NOMO-1 treated with DMSO at 0.1 percent for 48 hours (cell line): Measurements from ENCODE around the gene ATP8B1.
"Not testable (repeated sequence)": the region's sequence is repeated elsewhere in the genome, so short reads cannot be mapped to it uniquely, and the experiment has no call there.

Experiments used
- DNase-seq: peaks from one replicate; lab custom pipeline; 2025; ENCODE audit not compliant: unreplicated experiment; lab: John Stamatoyannopoulos, UW

The ATP8B1 gene

DNA sequence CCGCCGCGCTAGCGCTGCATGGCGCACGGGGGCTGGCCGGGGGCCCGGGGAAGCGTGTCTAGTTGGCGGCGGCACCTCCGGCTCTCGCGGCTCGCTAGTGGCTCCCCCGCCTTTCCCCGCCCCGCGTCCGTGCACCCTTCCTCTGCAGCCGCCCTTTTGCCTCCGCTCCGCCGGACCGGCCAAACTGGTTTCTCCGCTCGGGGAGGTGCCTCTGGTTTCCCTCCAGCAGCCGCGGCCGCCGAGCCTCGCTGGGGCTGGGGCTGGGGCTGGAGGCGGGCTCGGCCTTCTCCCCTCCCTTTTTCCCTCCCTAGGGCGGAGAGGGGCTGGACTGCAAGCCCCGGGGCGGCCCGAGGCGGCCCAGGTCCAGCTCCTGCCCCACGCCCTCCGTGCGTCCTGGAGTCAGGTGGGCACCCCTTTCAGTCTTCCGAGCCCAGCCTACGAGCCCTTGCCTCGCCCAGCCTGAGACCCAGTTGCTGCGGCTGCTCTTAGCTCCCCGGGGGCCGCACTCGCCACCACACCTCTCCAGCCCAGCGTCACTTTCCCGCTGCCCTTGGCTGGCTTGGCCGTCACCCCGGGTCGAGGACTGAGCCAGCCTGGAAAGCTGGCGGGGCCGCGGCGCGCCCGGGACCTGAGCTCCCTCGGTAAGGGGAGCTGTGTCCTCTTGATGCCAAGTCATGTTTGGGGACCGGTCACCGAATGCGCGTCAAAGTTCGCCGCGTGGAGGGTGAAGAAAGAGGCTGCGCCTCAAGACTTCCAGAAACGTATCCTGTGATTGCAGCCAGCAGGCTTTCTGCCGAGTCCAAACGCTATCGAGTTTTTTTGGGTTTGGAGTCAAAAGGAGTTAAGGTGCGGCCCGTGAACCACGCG is at the start of gene ATP8B1:
Gene ATP8B1, minus strand, starts transcription at position 213 of the 867 bp plus-strand sequence. CDS start 71,508 bp downstream, outside the sequence.
- no peak for DNase-seq

DNA sequence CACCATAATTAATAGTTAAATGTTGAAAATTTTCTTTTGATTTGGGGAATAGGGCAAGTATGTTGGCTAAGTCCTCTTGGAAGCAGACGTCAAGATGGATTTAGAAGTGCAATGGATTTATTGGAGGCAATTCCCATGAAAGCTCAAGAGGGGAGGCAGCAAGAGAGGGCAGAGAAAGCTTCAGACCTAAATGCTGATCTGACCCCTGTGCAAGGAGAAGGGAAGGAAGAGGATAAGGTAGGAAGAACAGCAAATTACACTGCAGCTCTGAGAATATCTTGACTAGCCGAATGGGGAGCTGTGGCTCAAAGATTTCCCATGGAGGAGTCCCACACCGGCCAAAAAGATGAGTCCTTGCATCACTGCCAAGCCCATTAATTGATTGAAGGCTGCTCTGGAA is 46.9 kb upstream of the ATP8B1 start:
- DNase-seq: no peak

DNA sequence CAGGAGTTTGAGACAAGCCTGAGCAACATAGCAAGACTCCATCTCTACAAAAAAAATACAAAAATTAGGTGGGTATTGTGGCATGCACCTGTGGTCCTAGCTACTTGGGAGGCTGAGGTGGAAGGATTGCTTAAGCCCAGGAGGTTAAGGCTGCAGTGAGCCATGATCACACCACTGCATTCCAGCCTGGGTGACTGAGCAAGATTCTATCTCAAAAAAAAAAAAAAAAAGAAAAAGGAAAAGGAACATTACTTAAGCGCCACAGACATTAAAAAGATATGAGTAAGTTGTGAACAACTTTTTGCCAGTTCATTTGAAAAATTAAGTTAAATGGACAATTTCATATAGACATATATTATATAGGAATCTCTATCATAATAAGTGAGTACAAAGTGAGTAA is 45.3 kb upstream of the ATP8B1 start:
- DNase-seq: not testable (repeated sequence)

DNA sequence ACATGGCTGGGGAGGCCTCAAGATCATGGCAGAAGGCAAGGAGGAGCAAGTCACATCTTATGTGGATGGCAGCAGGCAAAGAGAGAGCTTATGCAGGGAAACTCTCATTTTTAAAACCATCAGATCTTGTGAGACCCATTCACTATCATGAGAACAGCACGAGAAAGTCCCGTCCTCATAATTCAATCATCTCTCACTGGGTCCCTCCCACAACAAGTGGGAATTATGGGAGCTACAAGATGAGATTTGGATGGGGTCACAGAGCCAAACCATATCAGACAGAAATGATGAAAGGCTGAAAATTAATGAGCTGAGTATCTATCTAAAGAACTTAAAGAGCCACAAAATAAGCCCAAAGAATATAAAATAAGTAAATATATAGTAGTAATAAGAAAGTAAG is 44.3 kb upstream of the ATP8B1 start:
- DNase-seq: not testable (repeated sequence)

DNA sequence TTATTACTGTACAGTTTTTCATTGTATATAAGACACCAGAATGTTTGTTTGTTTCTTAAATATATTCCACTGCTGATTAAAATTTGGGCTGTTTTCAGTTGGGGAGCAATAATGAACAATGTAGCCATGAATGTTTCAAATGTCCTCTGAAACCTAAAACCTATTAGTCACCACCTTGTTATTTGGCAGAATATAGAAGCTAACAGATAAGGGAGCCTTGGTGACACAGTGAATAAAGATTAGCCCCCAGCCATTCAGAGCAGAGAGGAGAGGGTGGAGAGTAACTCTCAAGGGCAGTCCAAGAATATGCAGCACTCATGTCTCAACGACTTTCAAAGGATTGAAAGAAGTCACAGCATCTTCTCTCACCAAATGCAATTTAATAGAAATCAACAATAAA is 43.1 kb upstream of the ATP8B1 start:
- no peak for DNase-seq

DNA sequence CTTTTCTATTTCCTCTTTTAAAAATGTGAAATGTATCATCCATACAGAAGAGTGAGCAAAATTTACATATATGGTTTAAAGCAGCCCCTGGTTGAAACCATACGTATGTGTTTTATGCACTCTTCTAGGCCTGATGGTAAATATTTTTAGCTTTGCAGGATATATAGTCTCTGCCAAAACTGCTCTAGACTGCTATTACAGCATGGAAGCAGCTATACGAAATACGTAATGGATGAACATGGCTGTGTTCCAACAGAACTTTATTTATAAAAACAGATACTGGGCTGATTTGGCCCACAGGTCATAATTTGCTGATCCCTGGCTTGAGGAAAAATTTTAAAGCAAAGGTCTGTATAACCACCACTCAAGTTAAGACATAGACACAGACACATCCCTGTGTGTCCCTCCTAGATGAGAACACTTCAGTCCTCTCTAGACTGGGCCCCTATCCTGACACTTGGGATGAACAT is 42.5 kb upstream of the ATP8B1 start:
- DNase-seq: no peak

DNA sequence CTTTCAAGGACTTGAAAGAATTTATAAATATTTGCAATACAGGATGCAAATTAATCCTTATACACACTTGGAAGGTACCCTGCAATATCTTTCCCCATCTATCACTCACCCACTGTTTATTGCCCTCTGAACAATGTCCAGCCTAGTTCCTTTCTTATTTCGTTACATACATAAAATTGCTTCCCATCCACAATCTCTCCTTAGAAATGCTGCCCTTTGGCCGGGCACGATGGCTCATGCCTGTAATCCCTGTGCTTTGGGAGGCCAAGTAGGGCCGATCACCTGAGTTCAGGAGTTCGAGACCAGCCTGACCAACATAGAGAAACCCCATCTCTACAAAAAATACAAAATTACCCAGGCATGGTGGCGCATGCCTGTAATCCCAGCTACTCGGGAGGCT is 41.2 kb upstream of the ATP8B1 start:
- DNase-seq: no peak

DNA sequence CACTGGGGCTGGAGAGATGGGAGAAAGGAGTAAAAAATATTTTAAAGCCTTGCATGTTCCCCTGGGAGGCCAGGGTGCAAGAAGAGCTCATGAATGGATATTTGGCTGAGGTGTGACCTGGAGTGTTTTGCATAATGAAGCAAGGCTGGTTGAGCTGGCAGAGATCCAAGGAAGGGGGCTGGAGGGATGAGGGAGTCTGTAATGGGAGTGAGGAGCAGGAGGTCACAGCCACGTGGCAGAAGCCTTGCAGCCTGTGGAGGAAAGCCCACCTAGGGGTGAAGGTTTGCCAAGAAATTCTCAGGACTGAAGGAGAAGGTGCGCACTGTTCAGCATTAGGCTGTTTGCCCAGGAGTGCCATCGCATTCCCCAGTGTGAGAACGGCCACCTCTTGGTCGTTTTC is 40.3 kb upstream of the ATP8B1 start:
- no peak for DNase-seq

DNA sequence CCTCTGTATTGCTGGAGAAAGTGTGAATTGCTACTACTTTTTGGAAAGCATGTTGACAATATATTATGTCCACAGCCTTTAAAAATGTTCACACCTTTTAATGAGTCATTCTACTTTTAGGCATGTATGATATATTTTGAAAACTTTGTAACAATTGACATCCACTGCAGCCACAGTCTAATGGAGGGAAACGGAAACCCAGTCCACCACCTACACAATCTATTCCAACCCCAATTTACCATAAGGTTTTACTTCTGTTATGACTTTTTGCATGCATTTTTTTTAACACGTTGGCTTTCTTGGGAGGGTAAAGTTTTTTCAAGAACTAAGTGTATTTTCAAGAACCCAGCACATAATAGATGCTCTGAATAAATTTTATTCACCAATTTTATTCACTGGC is 38.5 kb upstream of the ATP8B1 start:
- no peak for DNase-seq

DNA sequence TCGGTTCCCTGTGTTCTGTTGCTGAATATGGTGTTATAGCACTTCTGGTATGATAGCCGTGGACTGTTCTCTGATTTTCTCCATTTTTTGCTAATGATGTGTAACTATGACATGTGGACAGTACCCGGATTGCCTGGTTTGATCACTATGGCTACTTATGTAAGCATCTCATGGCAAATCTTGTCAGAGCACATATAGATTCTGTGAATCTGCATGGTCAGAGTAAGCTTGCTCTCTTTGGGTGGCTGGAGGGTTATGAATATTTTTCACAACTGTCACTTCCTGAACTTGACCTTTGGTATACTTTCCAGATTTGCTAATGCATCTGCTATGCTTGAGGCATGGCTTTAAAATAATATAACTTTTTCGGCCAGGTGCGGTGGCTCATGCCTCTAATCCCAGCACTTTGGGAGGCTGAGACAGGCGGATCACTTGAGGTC is 36.8 kb upstream of the ATP8B1 start:
- DNase-seq: no peak

DNA sequence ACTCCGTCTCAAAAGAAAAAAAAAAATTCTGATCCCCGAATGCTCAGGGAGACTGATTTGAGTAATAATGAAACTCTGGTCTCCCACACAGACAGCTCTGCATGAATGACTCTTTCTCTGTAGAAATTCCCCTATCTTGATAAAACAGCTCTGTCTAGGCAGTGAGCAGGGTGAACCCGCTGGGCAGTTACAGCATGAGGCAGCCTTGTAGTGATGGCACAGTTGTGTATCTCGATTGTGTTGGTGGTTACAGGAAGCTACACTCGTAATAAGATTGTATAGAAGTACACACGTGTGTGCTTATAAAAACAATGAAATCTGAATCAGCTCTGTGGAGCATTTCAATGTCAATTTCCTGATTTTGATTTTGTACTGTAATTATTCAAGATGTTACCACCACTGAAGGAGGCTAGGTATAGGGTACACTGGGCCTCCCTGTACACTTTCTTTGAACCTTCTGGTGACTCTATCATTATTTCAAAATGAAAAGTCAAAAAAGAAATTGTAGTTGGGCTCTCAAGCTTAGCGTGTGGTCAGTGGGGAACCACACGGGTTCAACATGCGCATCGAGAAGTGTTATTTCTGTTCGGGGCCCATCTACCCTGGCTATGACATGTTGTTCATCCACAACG is 34.9 kb upstream of the ATP8B1 start:
- DNase-seq: no peak

DNA sequence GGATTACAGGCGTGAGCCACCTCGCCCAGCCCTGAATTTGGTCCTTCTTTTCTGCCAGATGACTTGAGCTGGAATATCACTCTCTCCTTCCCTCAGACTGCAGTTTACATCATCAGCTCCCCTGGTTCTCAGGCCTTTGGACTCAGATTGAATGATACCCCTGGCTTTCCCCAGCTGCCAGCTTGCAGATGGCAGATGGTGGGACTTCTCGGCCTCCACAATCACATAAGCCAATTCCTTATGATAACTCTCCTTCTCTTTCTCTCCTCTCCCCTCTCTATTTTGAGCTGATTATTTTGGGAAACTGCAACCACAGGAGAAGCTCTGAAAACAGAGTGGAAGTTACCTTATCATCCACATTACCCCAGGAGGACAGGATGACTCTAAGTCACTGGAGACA is 33.4 kb upstream of the ATP8B1 start:
- no peak for DNase-seq

DNA sequence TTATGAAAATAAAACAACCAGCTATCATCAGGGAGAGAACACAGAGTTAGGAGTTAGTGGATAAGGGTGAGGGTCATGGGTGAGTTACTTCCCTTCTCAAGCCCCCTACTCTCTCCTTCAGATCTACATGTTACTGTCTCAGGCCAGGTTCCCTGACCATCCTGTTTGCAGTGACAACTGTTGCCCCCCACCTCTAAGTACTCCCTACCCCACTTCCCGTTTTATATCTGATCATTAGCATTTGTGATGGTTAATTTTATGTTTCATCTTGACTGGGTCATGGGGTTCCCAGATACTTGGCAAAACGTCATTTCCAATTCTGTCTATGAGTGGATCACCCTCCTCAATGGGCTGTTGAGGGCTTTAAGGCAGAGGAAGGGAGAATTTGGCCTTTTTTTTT is 32.8 kb upstream of the ATP8B1 start:
- DNase-seq: no peak

DNA sequence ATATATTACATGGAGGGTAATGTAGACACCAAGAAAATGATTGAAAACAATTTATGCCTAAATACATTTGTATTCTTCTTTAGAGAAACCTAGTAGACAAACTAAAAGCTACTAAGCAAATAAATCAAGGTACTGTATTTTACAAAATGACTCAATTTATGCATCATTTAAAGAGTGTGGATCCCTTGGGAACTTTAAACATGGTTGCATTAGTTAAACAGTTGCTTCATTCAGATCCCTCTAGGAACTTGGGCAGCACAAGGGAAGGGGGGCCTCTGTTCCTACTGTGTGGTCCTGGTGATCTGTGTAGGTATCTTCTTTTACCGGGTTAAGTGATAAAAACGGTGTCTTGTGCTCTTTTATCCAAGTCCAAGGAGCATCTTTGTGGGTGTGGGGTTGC is 31.5 kb upstream of the ATP8B1 start:
- no peak for DNase-seq

DNA sequence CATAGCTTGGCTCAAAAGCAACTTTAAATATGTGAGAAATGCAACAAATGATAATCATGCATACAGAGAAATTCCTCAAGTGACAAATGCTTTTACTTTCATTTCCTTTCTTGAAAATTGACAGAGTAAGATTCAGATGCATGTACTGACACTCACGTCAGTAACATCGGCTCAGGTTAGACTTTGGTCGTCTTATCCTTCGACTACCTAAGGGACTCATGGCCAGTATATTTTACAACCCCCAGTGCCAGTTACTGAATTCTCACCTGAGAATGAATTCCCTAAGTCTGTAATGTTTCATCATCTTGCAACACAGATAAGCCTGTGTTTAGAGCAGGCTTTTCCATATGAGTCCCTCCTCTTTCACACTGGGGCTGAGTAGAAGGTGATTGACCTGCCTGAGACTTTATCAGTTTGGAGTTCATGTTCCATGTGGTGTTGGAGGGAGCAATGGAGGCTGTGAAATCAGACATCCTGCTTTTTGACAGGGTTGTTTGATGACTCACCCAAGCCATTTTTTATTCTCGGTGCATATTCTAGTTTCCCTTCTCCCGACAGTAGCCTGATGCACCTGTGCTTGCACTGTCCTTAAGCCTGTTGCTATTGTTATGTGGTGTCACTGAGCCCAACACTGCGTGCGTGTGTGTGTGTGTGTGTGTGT is 30.5 kb upstream of the ATP8B1 start:
- DNase-seq: peak; percentile 28

DNA sequence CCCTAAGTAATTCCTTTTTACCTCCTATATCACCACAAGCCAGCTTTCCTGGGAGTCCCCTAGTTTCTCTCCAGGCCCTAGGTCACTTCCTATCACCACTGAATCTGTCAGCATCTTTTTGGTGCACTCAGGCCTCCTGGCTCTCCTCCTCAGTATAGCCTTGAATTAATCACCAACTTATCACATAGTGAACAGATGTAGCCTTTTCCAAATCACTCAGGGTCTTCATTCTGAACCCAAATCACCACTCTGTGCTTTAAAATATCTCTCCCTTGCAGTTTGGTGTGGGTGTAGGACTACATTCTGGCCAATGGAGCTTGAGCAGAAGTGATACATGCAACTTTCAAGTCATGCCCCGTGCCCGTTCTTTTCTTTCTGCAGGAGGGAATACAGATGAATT is 29.6 kb upstream of the ATP8B1 start:
- DNase-seq: no peak

DNA sequence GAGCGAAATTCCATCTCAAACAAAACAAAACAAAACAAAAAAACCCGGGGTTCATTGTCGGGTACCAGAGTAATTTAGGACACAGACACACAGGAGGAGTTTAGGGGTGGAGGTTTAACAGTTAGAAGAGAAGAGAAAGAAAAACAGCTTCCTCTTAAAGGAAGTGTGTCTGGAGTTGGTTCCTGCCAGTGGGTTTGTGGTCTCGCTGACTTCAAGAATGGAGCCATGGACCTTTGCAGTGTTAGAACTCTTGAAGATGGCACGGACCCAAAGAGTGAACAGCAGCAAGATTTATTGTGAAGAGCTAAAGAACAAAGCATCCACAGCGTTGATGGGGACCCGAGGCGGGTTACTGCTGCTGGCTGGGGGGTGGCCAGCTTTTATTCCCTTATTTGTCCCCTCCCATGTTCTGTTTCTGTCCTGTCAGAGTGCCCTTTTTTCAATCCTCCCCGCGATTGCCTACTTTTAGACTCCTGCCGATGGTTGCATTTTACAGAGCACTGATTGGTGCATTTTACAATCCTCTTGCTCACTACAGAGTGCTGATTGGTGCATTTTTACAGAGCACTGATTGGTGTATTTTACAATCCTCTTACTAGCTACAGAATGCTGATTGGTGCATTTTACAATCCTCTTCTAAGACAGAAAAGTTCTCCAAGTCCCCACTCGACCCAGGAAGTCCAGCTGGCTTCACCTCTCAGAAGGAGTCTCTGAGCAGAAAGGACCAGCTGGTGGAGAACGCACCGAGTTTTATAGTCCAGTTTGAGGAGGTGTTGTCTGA is 28.7 kb upstream of the ATP8B1 start:
- peak; percentile 6 for DNase-seq

DNA sequence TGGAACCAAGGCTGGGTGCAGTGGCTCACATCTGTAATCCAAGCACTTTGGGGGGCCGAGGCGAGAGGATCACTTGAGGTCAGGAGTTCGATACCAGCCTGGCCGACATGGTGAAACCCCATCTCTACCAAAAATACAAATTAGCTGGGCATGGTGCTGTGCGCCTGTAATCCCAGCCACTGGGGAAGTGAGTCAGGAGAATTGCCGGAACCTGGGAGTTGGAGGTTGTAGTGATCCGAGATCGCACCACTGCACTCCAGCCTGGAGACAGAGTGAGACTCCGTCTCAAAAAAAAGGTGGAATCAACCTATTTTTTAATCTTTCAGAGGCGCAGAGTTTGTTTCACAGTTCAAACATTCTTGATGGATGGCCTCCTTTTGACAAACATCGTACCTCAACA is 24.5 kb upstream of the ATP8B1 start:
- no peak for DNase-seq

DNA sequence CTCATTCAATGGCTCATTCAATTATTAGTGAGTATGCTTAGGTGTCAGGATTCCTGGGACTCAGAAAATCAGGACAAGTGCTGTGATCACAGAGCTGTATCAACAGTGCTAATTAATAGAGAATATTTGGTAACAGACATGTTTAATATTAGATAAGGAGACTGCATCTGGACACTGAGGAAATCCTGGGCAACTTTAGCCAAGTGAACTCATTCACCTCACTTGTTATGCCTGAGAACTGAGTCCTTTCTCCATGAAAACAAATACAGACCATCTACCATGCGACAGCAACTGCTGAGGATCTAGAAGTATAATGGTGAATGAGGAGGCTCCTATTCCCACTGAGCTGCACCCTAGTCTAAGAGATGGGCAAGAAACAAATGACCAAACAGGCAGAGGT is 23.1 kb upstream of the ATP8B1 start:
- no peak for DNase-seq

DNA sequence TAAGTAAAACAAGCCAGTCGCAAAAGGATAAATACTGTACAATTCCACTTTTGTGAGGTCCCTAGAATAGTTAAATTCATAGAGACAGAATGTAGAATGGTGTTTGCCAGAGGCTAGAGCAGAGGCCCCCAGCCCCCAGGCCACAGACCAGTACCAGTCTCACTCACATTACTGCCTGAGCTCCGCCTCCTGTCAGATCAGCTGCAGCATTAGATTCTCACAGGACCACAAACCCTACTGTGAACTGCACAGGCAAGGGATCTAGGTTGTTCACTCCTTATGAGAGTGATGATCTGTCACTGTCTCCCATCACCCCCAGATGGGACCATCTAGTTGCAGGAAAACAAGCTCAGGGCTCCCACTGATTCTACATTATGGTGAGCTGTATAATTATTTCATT is 17.5 kb upstream of the ATP8B1 start:
- DNase-seq: not testable (repeated sequence)
